ENCODE results near the gene ZRANB1.
A peak's percentile ranks its signal among the peaks of the same experiment; 100 is the strongest.

DNA sequence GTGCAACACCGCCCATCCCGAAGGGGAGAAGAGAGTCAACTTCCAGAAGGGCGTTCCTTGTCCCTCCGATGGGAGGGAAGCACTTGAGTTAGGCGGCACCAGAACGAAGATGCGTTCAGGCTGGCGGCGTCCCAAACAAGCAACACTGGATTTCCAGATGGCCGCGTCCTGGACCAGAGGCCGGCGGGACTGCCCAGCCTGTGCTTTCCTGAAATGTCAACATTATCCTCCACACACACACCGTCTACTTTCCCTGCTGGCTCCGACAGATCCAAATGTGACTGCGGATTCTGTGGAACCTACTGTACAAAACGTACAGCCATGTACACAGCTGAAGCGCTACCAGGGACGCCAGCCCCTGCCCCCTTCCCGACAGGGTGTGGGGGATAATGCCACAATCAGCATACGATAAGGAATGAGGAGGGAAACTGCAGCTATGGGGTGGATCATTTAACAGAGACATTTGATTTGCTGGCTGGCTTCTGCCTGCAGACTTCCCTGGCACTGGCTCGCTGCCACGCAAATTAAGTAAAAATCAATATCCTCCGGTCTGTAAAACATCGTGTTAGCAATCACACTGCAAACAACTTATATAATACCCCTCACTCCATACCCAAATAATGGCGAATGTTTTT lies 82.1 kb downstream of the ZRANB1 start:
- TF ChIP-seq, protein P1, sequence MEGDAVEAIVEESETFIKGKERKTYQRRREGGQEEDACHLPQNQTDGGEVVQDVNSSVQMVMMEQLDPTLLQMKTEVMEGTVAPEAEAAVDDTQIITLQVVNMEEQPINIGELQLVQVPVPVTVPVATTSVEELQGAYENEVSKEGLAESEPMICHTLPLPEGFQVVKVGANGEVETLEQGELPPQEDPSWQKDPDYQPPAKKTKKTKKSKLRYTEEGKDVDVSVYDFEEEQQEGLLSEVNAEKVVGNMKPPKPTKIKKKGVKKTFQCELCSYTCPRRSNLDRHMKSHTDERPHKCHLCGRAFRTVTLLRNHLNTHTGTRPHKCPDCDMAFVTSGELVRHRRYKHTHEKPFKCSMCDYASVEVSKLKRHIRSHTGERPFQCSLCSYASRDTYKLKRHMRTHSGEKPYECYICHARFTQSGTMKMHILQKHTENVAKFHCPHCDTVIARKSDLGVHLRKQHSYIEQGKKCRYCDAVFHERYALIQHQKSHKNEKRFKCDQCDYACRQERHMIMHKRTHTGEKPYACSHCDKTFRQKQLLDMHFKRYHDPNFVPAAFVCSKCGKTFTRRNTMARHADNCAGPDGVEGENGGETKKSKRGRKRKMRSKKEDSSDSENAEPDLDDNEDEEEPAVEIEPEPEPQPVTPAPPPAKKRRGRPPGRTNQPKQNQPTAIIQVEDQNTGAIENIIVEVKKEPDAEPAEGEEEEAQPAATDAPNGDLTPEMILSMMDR (IDR thresholded peaks at IDR 0.05) = no peak
- TF ChIP-seq POLR2AphosphoS5 (IDR thresholded peaks at IDR 0.05) (peak in 1 of 3 donors; percentile 4), POLR2A (IDR thresholded peaks at IDR 0.05) (no peak), EP300 (IDR thresholded peaks at IDR 0.05) (no peak)
